ENCODE measurements around the gene OBSCN. TPM values are rescaled to one million over a fixed set of nuclear protein-coding genes. Genes with fewer than 3 reads are reported as not detected.

OBSCN gene
- total and polyA plus RNA-seq, 5 donors from 2014 or later = 0.13 to 57.1 (median 1.1) TPM

GRCh38 chr1:228374711-228375577 is 167.1 kb downstream of the OBSCN start:
- Histone ChIP-seq H3K4me1 (ENCODE audit: control insufficient read depth, insufficient read depth, low read length, poor library complexity, severe bottlenecking) (peaks cover 14% of the 10 kb centered on the region), H3K27ac (ENCODE audit: insufficient read depth, low read length, poor library complexity, severe bottlenecking) (no peak overlapping the region), H3K27me3 (ENCODE audit: control insufficient read depth, insufficient read depth, low read length) (no peaks in the 10 kb centered on the region), H3K9me3 (ENCODE audit: control insufficient read depth in 2 of 2, low read length in 2 of 2) (no peaks in the 10 kb centered on the region), H3K4me3 (ENCODE audit: low read depth, low read length) (no peak overlapping the region), H3K36me3 (ENCODE audit: control insufficient read depth, insufficient read depth, low read length) (no peaks in the 10 kb centered on the region)
- Mint-ChIP-seq H3K4me3 (no peak overlapping the region), H3K36me3 (peaks cover 3% of the 10 kb centered on the region), H3K9me3 (no peaks in the 10 kb centered on the region), H3K27ac (no peak overlapping the region), H3K27me3 (peaks cover 5% of the 10 kb centered on the region), H3K4me1 (peaks cover 0 to 12% (median 2%) of the 10 kb centered on the region in 4 donors)
- DNase-seq (no peak), ATAC-seq (ENCODE audit: low read depth in 2 of 2) (no peak)

GRCh38 chr1:228375578-228376261 is 167.9 kb downstream of the OBSCN start:
- peaks cover 3% of the 10 kb centered on the region for H3K36me3 Mint-ChIP-seq
- Histone ChIP-seq H3K27me3 (ENCODE audit: control insufficient read depth, insufficient read depth, low read length) (no peaks in the 10 kb centered on the region), H3K9me3 (ENCODE audit: control insufficient read depth in 2 of 2, low read length in 2 of 2) (no peaks in the 10 kb centered on the region), H3K4me1 (ENCODE audit: control insufficient read depth, insufficient read depth, low read length, poor library complexity, severe bottlenecking) (peaks cover 14% of the 10 kb centered on the region), H3K4me3 (ENCODE audit: low read depth, low read length) (no peak overlapping the region), H3K27ac (ENCODE audit: insufficient read depth, low read length, poor library complexity, severe bottlenecking) (no peak overlapping the region), H3K36me3 (ENCODE audit: control insufficient read depth, insufficient read depth, low read length) (no peaks in the 10 kb centered on the region)
- ATAC-seq (ENCODE audit: low read depth in 2 of 2) (no peak), DNase-seq (no peak)
- peaks cover 8% of the 10 kb centered on the region for H3K27me3 Mint-ChIP-seq
- peaks cover 0 to 12% (median 2%) of the 10 kb centered on the region in 4 donors for H3K4me1 Mint-ChIP-seq
- no peak overlapping the region for H3K4me3 Mint-ChIP-seq
- H3K27ac Mint-ChIP-seq = no peak overlapping the region
- H3K9me3 Mint-ChIP-seq = no peaks in the 10 kb centered on the region

- no peak overlapping the region for H3K27ac ChIP-seq (ENCODE audit: insufficient read depth, low read length, poor library complexity, severe bottlenecking)
- no peak for ATAC-seq (ENCODE audit: low read depth in 2 of 2)
- no peak overlapping the region for H3K4me3 ChIP-seq (ENCODE audit: low read depth, low read length)
- peaks cover 8% of the 10 kb centered on the region for H3K27me3 Mint-ChIP-seq
- H3K9me3 Mint-ChIP-seq = no peaks in the 10 kb centered on the region
- H3K36me3 Mint-ChIP-seq = peaks cover 3% of the 10 kb centered on the region
- H3K4me1 ChIP-seq (ENCODE audit: control insufficient read depth, insufficient read depth, low read length, poor library complexity, severe bottlenecking) = peaks cover 14% of the 10 kb centered on the region
- peaks cover 0 to 12% (median 2%) of the 10 kb centered on the region in 4 donors for H3K4me1 Mint-ChIP-seq
- H3K4me3 Mint-ChIP-seq = no peak overlapping the region
- H3K27me3 ChIP-seq (ENCODE audit: control insufficient read depth, insufficient read depth, low read length) = no peaks in the 10 kb centered on the region
- no peak for DNase-seq
- no peak overlapping the region for H3K27ac Mint-ChIP-seq
- H3K36me3 ChIP-seq (ENCODE audit: control insufficient read depth, insufficient read depth, low read length) = no peaks in the 10 kb centered on the region
- no peaks in the 10 kb centered on the region for H3K9me3 ChIP-seq (ENCODE audit: control insufficient read depth in 2 of 2, low read length in 2 of 2)
Observed at GRCh38 chr1:228376262-228376628, 168.4 kb downstream of the OBSCN start.

GRCh38 chr1:228376651-228377631 is 169.1 kb downstream of the OBSCN start:
- Mint-ChIP-seq H3K36me3 (peaks cover 3% of the 10 kb centered on the region), H3K4me1 (peaks cover 0 to 12% (median 2%) of the 10 kb centered on the region in 4 donors), H3K9me3 (no peaks in the 10 kb centered on the region), H3K27ac (no peak overlapping the region), H3K27me3 (peaks cover 8% of the 10 kb centered on the region), H3K4me3 (no peak overlapping the region)
- ATAC-seq (ENCODE audit: low read depth in 2 of 2) (no peak), DNase-seq (no peak)
- peaks cover 14% of the 10 kb centered on the region for H3K4me1 ChIP-seq (ENCODE audit: control insufficient read depth, insufficient read depth, low read length, poor library complexity, severe bottlenecking)
- no peak overlapping the region for H3K4me3 ChIP-seq (ENCODE audit: low read depth, low read length)
- no peak overlapping the region for H3K27ac ChIP-seq (ENCODE audit: insufficient read depth, low read length, poor library complexity, severe bottlenecking)
- H3K9me3 ChIP-seq (ENCODE audit: control insufficient read depth in 2 of 2, low read length in 2 of 2) = no peaks in the 10 kb centered on the region
- H3K27me3 ChIP-seq (ENCODE audit: control insufficient read depth, insufficient read depth, low read length) = no peaks in the 10 kb centered on the region
- H3K36me3 ChIP-seq (ENCODE audit: control insufficient read depth, insufficient read depth, low read length) = no peaks in the 10 kb centered on the region

- H3K27me3 Mint-ChIP-seq = peaks cover 14% of the 10 kb centered on the region
- no peaks in the 10 kb centered on the region for H3K27me3 ChIP-seq (ENCODE audit: control insufficient read depth, insufficient read depth, low read length)
- no peaks in the 10 kb centered on the region for H3K36me3 ChIP-seq (ENCODE audit: control insufficient read depth, insufficient read depth, low read length)
- H3K36me3 Mint-ChIP-seq = peaks cover 3% of the 10 kb centered on the region
- ATAC-seq (ENCODE audit: low read depth in 2 of 2) = no peak
- H3K4me3 ChIP-seq (ENCODE audit: low read depth, low read length) = no peak overlapping the region
- H3K4me1 Mint-ChIP-seq = peaks cover 0 to 12% (median 2%) of the 10 kb centered on the region in 4 donors
- H3K27ac ChIP-seq (ENCODE audit: insufficient read depth, low read length, poor library complexity, severe bottlenecking) = no peak overlapping the region
- peak overlapping the region in 1 of 4 donors; percentile 41 for H3K4me3 Mint-ChIP-seq
- H3K9me3 ChIP-seq (ENCODE audit: control insufficient read depth in 2 of 2, low read length in 2 of 2) = no peaks in the 10 kb centered on the region
- peaks cover 14% of the 10 kb centered on the region for H3K4me1 ChIP-seq (ENCODE audit: control insufficient read depth, insufficient read depth, low read length, poor library complexity, severe bottlenecking)
- no peak for DNase-seq
- H3K27ac Mint-ChIP-seq = no peak overlapping the region
- no peaks in the 10 kb centered on the region for H3K9me3 Mint-ChIP-seq
Observed at GRCh38 chr1:228377664-228378089, 169.8 kb downstream of the OBSCN start.

- H3K27ac Mint-ChIP-seq = no peak overlapping the region
Observed at GRCh38 chr1:228378090-228378872, 170.4 kb downstream of the OBSCN start.

More at GRCh38 chr1:228378090-228378872, 170.4 kb downstream of the OBSCN start:
- Mint-ChIP-seq H3K27me3 (peaks cover 14% of the 10 kb centered on the region), H3K9me3 (no peaks in the 10 kb centered on the region), H3K4me1 (peaks cover 0 to 12% (median 2%) of the 10 kb centered on the region in 4 donors), H3K36me3 (peaks cover 3% of the 10 kb centered on the region), H3K4me3 (peak overlapping the region; percentile 36 to 82 (median 62))
- Histone ChIP-seq H3K9me3 (ENCODE audit: control insufficient read depth in 2 of 2, low read length in 2 of 2) (no peaks in the 10 kb centered on the region), H3K27ac (ENCODE audit: insufficient read depth, low read length, poor library complexity, severe bottlenecking) (no peak overlapping the region), H3K4me1 (ENCODE audit: control insufficient read depth, insufficient read depth, low read length, poor library complexity, severe bottlenecking) (peaks cover 14% of the 10 kb centered on the region), H3K36me3 (ENCODE audit: control insufficient read depth, insufficient read depth, low read length) (no peaks in the 10 kb centered on the region), H3K27me3 (ENCODE audit: control insufficient read depth, insufficient read depth, low read length) (no peaks in the 10 kb centered on the region), H3K4me3 (ENCODE audit: low read depth, low read length) (no peak overlapping the region)
- DNase-seq (peak in 2 of 3 donors; percentile 37 to 63), ATAC-seq (ENCODE audit: low read depth in 2 of 2) (peak; percentile 17 to 35)

All from CD4-positive, CD25-positive, alpha-beta regulatory T cell (primary cell).